Adipose tissue (tissue), 3 donors: ENCODE measurements around the gene RIT1. TPM values are rescaled to one million over a fixed set of nuclear protein-coding genes. Genes with fewer than 3 reads are reported as not detected.
A peak's percentile ranks its signal among the peaks of the same experiment; 100 is the strongest.

Source experiments
- H3K27ac ChIP-seq: one replicate; pipeline ENCODE4 v1.5.1; 2013; ENCODE audit warnings: low read depth, low read length
- WGBS, 3 donors: extraction: QIAGEN DNeasy Blood & Tissue Kit; methylation state at CpG; one replicate each; pipeline ENCODE4 v1.1.7; 2013; 5-methylcytosine and 5-hydroxymethylcytosine counted together
- polyA plus RNA-seq, 3 donors: library from polyadenylated mRNA; stranded (reverse); fragments of 200-250 nt; gene quantifications; one replicate each; pipeline ENCODE4 v1.2.3, GENCODE V29; 2013
- donor health status: healthy with polysubstance abuse.
- donor health status: Bipolar disorder and iron deficiency.
- donor health status: healthy.

RIT1 gene, protein sequence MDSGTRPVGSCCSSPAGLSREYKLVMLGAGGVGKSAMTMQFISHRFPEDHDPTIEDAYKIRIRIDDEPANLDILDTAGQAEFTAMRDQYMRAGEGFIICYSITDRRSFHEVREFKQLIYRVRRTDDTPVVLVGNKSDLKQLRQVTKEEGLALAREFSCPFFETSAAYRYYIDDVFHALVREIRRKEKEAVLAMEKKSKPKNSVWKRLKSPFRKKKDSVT
- polyA plus RNA-seq = 10 to 100 TPM in 2 of 3 donors, 1 to 10 TPM in 1; 4.4 to 16.5 (median 13.8) TPM

DNA sequence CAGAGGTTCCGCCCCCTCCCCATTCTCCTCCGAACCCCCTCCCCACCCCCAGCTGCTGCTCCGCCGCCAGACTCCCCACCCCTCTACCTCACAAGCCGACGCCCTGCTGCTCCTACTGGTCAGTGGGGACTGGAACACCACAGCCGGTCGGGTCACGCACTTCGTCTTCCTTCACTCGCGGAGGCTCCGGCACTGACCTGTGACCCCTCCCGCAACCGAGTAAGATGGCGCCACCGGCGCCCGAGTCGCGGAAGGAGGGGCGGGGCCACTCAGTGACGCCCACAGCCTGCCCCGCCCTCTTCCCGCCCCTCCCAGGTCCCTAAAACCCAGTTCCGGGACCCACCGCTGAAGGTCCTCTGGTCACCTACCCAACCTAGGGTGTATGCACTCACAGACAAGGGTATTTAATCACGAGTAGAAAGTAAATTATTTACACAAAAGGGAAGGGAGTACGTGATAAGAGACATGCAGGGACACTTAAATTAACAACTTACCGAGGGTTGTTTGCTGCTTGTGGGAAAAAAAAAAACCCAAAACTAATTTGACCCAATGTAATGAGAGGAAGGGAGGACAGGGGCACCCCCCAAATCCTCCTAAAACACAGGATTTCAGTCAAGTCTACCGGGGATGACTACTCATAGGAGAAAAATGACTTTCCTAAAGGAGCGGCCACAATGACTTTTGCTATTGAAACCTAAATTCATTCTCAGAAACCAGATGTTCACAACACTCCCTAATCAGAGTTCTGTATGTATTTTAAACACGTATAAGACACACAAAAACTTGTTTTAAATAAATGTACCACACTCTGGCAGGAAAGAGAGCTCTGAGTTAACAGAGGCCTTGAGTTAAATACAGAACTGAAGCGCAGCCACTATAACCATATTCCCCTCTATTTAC is at the start of gene RIT1:
TSS of gene RIT1 (minus strand) at position 194 of the 900 bp plus-strand sequence. CDS start 588 bp downstream, outside the sequence.
- WGBS, 3 donors = 4 to 6% (median 6%) methylated on average over 34 of the region's 34 CpGs
- H3K27ac ChIP-seq = peak within 1 kb of the TSS; percentile 70

DNA sequence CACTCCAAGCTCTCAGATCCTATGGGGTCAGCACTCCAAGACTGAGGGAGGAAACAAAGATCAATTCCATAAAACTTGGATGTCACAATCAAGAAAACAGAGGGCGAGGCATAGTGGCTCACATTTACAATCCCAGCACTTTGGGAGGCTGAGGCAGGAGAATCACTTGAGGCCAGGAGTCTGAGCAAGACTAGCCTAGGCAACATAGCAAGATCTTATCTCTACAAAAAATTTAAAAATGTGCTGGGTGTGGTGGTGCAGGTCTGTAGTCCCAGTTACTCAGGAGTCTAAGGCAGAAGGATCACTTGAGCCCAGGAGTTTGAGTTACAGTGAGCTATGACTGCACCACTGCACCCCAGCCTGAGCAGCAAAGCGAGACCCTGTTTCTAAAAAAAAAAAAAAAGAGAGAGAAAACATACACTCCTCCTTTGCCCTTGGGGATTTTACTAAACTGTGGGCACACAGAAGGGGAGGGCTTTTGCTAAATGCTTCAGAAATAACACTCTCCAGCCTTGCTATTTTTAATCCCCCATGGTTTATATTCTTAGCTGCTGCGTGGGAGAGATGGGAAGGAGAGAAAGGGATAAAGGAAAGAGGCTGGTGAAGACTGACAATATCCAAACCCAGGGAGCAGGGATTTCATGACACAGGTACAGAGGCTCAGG is 49.1 kb upstream of the RIT1 start:
- H3K27ac ChIP-seq = no peak overlapping the region
- WGBS, 3 donors = 75 to 88% (median 87%) methylated on average over 3 of the region's 3 CpGs

DNA sequence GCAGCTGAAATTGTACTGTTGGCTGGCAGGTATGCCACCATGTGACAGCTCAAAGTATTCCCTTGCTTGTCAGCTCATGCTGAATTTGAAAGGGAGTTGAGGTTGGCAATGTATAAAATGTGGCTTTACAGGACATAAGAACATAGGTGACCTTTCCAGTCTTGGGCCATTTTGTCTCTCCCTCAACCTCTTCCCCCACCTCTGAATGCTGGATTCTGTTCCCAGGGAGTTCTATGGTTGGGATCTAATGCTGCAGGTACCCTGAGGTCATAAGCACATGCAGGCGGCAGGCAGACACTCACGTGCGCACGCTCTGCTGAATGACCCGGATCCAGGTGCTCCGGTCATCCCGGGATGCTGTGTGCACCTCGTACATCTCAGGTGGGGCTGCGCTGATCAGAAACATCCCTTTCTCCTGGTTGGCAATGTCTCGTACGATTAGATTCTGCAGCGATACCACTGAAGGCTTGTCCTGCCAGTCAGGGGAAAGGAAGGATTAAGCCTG is 46.3 kb upstream of the RIT1 start:
- H3K27ac ChIP-seq = no peak overlapping the region
- 91 to 93% (median 91%) methylated on average over 12 of the region's 12 CpGs for WGBS, 3 donors

DNA sequence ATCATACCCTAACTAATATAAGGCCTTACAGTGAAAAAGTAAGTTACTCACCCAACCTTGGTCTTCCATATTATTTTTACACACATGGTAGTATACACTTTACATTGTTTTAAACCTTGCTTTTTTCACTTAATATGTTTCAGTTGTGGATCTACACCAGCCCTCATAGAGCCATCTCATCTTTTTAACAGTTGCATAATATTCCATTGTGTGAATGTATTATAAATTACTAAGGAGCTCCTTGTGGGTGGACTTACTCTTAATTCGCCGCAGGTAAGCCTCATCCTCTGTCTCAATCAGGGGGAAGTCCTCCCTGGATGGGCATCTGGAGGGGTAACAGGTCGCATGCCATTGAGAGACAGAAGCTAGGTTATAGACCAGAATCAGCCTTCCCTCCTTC is 43.5 kb upstream of the RIT1 start:
- no peak overlapping the region for H3K27ac ChIP-seq
- WGBS, 3 donors = 96 to 100% (median 100%) methylated on average over 3 of the region's 3 CpGs

DNA sequence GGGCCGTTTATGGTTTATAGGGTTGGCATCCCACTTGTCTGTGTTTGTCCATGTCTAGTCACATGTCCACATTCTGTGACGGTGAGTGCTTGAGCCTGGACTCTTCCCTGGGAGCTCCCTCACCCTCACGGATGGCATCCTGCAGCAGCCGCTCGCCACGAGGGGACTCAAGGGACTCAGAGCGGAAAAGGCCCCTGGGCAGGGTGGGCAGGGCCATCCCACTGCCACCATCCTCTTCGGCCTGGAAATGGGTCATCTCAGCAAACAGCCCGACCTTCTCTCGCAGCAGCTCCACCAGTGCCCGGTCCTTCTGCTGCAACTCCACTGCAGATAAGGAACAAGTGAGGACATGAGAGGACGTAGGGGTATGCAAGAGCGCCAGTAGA is 41.3 kb upstream of the RIT1 start:
- H3K27ac ChIP-seq = no peak overlapping the region
- WGBS, 3 donors = 88 to 91% (median 91%) methylated on average over 13 of the region's 13 CpGs

DNA sequence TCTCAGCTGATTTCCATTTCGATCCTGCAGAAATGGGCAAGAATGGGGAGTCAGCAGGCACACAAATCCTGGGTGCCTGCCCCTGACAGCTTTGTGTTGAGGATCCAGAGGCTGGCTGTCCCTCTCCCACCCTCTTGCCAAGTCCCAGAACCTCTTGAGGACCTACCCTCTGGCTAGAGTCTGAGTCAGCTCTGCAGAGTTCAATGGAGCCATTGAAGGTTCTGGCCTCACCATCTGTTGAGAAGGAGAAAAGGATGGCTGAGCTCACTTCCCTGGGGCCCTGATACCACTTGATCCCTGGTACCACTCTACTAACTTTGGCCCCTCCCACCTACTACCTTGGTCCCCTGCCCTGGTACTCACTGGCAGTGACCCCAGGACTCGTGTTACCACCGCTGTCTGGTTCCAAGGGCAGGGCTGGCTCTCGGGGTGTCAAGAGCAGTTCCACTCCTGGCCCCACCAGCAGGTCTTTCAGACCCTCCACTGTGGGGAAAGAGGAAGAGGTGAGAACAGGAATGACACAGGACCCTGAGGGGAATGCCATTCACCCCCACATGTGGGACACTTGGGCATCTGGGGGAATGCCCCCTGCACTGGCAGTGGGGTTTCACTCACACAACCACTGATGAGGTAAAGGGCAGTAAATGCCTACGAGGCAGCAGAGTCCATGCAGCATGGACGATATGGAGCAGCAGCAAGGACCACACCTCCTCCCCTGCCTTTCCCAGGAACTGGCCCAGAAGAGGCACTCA is 40.8 kb upstream of the RIT1 start:
- WGBS, 3 donors = 88 to 92% (median 89%) methylated on average over 6 of the region's 6 CpGs
- no peak overlapping the region for H3K27ac ChIP-seq

DNA sequence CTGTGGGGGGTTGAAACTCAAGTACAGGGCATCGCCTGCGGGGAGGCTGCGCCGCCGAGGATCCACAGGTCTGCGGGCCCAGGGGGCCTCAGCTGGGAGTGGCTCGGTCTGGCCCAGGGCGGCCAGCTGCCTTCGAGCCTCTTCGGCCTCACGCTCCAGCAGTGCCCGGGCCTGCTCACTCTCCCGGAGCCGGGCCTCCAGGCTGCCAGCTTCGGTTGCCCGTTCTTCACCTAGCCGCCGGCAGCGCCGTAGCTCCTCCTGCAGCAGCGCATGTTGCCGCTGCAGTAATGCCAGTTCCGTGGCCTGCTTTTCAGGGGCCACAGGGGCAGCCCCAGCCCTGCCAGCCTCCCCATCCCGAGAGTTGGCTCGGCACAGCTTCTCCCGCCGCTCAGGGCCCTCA is 39.7 kb upstream of the RIT1 start:
- no peak overlapping the region for H3K27ac ChIP-seq
- WGBS, 3 donors = 94 to 95% (median 95%) methylated on average over 27 of the region's 27 CpGs

DNA sequence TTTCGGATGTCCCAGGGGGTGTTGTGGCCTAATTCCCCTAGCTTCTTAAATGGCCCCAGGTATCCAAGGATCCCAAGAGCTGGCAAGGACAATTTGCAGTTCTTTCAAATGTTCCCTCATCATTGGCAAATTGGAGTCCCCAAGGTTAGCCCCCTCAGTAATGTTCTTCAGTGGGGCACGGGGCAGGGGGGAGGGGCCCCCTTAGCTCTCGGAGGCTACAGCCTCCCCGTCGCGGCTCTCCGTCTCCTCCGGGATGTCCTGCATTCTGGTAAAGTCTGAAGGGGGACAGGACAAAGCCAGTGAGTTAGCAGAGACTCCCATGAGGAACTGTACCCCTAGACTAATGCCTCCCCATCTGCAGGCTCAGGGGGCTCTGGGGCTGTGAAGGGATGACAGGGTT is 36.6 kb upstream of the RIT1 start:
- H3K27ac ChIP-seq = no peak overlapping the region
- WGBS, 3 donors = 84 to 93% (median 90%) methylated on average over 8 of the region's 8 CpGs

DNA sequence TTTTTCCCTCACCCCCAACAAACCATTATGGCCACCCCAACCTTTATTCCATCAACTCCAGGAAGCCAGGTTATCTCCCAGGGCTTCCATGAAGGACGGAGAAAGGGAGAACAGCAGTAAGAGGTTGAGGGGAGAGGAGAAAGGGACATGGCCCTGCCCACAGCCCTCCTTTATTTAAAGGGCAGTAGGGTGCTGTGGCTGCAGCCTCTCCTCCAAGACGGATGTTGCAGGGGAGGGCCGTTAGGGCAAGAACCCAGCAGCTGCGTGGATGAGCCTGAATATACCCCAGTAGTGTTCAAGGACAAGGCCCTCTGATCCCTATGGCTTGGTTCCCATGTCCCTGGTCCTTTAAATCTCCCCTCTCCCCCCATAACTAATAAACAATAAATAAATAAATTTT is 36.1 kb upstream of the RIT1 start:
- H3K27ac ChIP-seq = no peak overlapping the region
- 63 to 76% (median 76%) methylated on average over 4 of the region's 4 CpGs for WGBS, 3 donors

DNA sequence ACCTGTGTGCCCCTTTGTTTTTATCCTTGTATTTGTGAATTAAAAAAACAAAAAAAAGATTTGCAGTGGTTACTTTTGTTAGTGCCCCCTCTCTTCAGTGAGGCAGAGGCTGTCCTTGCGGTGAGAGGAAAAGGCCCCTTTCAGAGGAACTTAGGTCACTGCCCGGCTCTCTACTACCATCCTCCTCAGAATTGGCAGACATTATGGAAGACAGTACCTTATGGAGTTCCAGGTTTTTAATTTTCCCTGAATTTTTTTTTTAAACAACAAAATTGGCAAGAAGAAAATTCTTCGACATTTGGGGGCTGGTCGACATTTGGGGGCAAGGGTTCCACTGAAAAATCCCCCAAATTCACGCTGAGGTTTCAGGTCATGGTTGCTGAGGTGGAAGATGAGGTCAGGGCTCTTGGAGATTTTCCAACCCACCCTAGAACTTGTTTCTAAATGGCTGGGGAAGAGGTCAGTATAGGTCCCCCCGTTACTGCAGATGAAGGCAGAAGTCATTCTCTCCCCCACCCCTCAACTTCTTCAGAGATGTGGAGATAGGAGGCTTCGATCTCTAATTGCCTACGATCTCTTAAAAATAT is 35.6 kb upstream of the RIT1 start:
- 68 to 87% (median 72%) methylated on average over 8 of the region's 8 CpGs for WGBS, 3 donors

DNA sequence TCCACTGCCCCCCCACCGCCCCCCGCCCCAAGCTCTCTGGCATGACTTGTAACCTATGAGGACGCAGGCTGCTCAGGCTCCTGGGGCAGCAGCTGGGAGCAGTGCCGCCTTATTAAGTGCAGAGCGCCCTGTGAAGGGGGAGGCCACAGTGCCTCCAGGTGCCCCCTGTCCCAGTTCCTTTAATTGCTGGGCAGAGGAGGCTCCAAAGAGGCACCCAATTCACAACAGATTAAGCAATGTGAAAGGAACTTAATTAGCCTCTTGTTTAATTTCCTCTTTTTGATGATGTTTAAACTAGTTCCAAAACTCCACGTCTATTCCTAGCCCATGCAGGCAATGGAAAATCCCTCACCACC is 33.3 kb upstream of the RIT1 start:
- WGBS, 3 donors = 36 to 72% (median 36%) methylated on average over 6 of the region's 6 CpGs
- no peak overlapping the region for H3K27ac ChIP-seq

More for the DNA sequence above, 35.6 kb upstream of the RIT1 start:
- no peak overlapping the region for H3K27ac ChIP-seq

DNA sequence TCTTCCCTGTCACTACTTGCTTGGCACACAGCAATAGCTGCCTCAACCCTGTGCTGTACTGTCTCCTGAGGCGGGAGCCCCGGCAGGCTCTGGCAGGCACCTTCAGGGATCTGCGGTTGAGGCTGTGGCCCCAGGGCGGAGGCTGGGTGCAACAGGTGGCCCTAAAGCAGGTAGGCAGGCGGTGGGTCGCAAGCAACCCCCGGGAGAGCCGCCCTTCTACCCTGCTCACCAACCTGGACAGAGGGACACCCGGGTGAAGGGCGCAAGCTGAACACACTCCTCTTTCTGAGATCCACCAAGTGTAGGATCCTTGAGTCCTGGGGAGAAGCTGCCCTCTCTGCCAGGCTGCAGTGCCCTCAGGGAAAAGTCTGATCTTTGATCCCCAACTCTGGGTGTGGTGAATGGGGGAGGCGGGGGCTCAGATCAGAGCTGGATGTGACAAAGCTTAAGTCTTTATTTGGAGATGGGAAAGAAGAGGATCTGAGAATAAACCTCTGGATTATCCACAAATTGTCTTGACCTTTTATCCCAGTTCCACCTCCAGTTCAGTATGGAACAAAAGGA is 31.5 kb upstream of the RIT1 start:
- 81 to 83% (median 83%) methylated on average over 11 of the region's 11 CpGs for WGBS, 3 donors
- no peak overlapping the region for H3K27ac ChIP-seq

DNA sequence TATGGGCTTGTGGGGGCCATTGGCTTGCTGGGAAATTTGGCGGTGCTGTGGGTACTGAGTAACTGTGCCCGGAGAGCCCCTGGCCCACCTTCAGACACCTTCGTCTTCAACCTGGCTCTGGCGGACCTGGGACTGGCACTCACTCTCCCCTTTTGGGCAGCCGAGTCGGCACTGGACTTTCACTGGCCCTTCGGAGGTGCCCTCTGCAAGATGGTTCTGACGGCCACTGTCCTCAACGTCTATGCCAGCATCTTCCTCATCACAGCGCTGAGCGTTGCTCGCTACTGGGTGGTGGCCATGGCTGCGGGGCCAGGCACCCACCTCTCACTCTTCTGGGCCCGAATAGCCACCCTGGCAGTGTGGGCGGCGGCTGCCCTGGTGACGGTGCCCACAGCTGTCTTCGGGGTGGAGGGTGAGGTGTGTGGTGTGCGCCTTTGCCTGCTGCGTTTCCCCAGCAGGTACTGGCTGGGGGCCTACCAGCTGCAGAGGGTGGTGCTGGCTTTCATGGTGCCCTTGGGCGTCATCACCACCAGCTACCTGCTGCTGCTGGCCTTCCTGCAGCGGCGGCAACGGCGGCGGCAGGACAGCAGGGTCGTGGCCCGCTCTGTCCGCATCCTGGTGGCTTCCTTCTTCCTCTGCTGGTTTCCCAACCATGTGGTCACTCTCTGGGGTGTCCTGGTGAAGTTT is 30.8 kb upstream of the RIT1 start:
- WGBS, 3 donors = 71 to 86% (median 74%) methylated on average over 29 of the region's 29 CpGs

DNA sequence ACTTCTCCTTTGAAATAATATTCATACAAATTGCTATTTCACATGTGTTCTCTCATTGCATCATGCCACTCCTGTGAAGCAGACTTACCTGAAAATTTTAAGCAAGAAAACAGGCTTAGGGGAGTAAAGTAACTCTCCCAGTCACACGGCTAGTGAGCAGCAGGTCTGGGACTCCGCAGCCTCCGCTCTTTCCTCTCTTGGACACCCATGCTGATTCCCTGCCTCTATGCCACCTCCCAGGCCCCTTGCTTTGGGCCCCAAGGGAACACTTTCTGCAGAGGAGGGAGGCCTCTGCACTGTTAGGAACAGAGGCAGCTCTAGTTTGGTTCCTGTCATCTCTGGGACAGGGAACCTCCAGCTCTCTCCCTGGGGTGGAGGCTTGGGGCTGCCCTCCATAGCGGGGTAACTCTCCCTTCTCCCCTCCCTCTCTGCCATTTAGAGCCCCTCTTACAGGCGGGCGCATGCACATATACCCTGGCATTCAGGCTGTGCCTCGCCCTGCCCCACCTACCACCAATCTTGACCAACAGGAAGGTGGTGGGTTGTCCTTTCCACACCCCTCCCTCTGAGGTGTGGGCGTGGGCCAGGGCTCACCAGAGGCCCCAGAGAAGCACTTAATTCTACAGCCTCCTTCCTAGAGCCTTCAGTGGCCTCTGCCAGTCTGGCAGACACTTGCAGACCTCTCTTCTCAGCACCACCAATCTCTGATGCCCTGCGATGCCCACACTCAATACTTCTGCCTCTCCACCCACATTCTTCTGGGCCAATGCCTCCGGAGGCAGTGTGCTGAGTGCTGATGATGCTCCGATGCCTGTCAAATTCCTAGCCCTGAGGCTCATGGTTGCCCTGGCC is 30.1 kb upstream of the RIT1 start, which contains the start of gene RXFP4:
TSS of gene RXFP4 (plus strand) at position 646 of the 852 bp plus-strand sequence. CDS start at position 718, 72 bp downstream.
- no peak within 1 kb of the TSS for H3K27ac ChIP-seq
- 41 to 53% (median 50%) methylated on average over 11 of the region's 11 CpGs for WGBS, 3 donors

More for the DNA sequence above, 30.8 kb upstream of the RIT1 start:
- no peak overlapping the region for H3K27ac ChIP-seq

DNA sequence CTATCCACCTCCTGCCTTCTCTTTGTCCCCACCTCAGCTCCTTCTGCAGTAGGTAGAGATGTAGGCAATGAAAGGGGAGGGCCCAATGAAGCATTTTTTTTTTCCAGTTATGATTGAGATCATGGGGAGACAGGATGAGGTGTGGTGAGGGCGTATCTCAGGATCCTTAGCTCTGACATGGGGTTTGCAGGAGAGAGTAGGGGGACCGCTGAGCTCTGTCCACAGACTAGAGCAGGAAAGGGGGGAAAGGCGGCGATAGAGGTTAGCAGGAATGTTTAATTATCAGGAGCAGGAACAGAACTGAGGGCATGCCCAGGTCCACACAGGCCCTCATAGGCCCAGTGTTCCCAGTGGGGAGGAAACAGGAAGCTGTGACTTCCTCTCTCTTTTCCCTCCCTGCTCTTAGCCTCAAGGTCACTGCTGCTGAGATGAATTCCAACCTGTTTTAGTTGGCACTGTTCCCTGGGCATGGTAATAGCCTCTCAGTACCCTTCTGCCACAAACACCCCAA is 29.4 kb upstream of the RIT1 start:
- H3K27ac ChIP-seq = no peak overlapping the region
- 32 to 44% (median 34%) methylated on average over 4 of the region's 4 CpGs for WGBS, 3 donors

DNA sequence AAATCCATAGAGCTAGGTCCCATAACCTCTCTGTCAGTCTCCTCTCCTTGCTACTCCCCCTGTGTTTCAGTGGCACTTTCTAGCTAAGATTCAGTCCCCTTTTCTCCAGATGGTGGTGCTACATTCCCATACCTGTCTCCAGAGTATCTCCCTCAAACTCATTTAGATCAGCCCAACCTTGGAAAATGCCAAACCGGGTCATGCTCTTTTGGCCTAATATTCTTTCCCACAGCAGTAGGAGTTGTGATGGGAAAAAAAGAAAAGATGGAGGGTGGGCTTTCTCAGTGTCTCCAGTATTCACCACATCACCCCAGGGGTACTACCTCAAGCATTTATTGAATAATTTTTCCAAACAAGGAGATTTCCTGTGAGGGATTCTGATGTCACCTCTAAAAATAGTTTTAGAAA is 27.1 kb upstream of the RIT1 start:
- no peak overlapping the region for H3K27ac ChIP-seq

More for the DNA sequence above, 27.1 kb upstream of the RIT1 start:
- WGBS, 3 donors = 0% methylated on average over 1 of the region's 1 CpG
